KMS-11 (cell line): ENCODE measurements around the gene BTN1A1.

Experiments used
- H2AFZ ChIP-seq: fragments of 200-600 bp; sonication (generic); 2 replicates; pipeline ENCODE4 v1.6.1; 2016; ENCODE audit warnings: antibody characterized with exemption, mixed run types, low read depth
- H3K27ac ChIP-seq: fragments of 200-600 bp; sonication (generic); 2 replicates; pipeline ENCODE4 v1.6.1; 2016; ENCODE audit warnings: mild to moderate bottlenecking, mixed run types
- H3K27me3 ChIP-seq: fragments of 200-600 bp; sonication (generic); 2 replicates; pipeline ENCODE4 v1.6.1; 2017; ENCODE audit warnings: mild to moderate bottlenecking, low read depth, mixed run types, moderate library complexity; ENCODE audit not compliant: insufficient read depth
- H3K36me3 ChIP-seq: fragments of 200-600 bp; sonication (generic); 2 replicates; pipeline ENCODE4 v1.6.1; 2017; ENCODE audit warnings: mild to moderate bottlenecking, mixed run types; ENCODE audit not compliant: insufficient read depth
- H3K4me1 ChIP-seq: fragments of 200-600 bp; sonication (generic); 2 replicates; pipeline ENCODE4 v1.6.1; 2016; ENCODE audit warnings: mild to moderate bottlenecking, low read depth, mixed run types; ENCODE audit not compliant: poor library complexity, severe bottlenecking
- H3K4me2 ChIP-seq: fragments of 200-600 bp; sonication (generic); 2 replicates; pipeline ENCODE4 v1.7.0; 2016; ENCODE audit warnings: mild to moderate bottlenecking, mixed run types
- H3K4me3 ChIP-seq: fragments of 200-600 bp; sonication (generic); IDR thresholded peaks from 2 replicates; pipeline ENCODE4 v1.6.1; 2017; ENCODE audit warnings: low read depth, low read length, mixed read lengths; ENCODE audit not compliant: insufficient read depth
- H3K79me2 ChIP-seq: fragments of 200-600 bp; sonication (generic); 2 replicates; pipeline ENCODE4 v1.6.1; 2016; ENCODE audit warnings: low read depth, mixed run types; ENCODE audit not compliant: insufficient read depth
- H3K9ac ChIP-seq: fragments of 200-600 bp; sonication (generic); 2 replicates; pipeline ENCODE4 v1.6.1; 2016; ENCODE audit warnings: mild to moderate bottlenecking, mixed run types
- H4K20me1 ChIP-seq: fragments of 200-600 bp; sonication (generic); 2 replicates; pipeline ENCODE4 v1.6.1; 2016; ENCODE audit warnings: mild to moderate bottlenecking, mixed run types; ENCODE audit not compliant: insufficient read depth
- CTCF ChIP-seq: fragments of 200-600 bp; sonication (generic); conservative IDR thresholded peaks from 2 replicates; pipeline ENCODE4 v1.6.1; 2017; ENCODE audit warnings: low read depth, mild to moderate bottlenecking, antibody characterized with exemption, low read length, moderate library complexity, mixed read lengths

Gene BTN1A1

GRCh38 chr6:26524722-26525370, 24.7 kb downstream of the BTN1A1 start:
- TF ChIP-seq CTCF = no peak
- Histone ChIP-seq H4K20me1 (no peaks in the 10 kb centered on the region), H3K27me3 (no peaks in the 10 kb centered on the region), H3K4me1 (peaks cover 7% of the 10 kb centered on the region), H3K4me3 (no peak overlapping the region), H2AFZ (no peak overlapping the region), H3K36me3 (no peaks in the 10 kb centered on the region), H3K27ac (no peak overlapping the region), H3K4me2 (no peak overlapping the region), H3K9ac (no peak overlapping the region), H3K79me2 (no peaks in the 10 kb centered on the region)

- Histone ChIP-seq H3K4me2 (no peak overlapping the region), H4K20me1 (no peaks in the 10 kb centered on the region), H3K9ac (no peak overlapping the region), H3K79me2 (no peaks in the 10 kb centered on the region), H3K27me3 (no peaks in the 10 kb centered on the region), H3K27ac (no peak overlapping the region), H3K36me3 (no peaks in the 10 kb centered on the region), H3K4me1 (no peaks in the 10 kb centered on the region), H2AFZ (no peak overlapping the region), H3K4me3 (no peak overlapping the region)
- TF ChIP-seq CTCF = no peak
These were observed 25.7 kb downstream of the BTN1A1 start for GRCh38 chr6:26525838-26526237.

- no peak overlapping the region for H3K4me2 ChIP-seq
- H2AFZ ChIP-seq = no peak overlapping the region
- peaks cover 3% of the 10 kb centered on the region for H3K4me1 ChIP-seq
- no peaks in the 10 kb centered on the region for H3K27me3 ChIP-seq
- TF ChIP-seq CTCF = no peak
- H3K4me3 ChIP-seq = no peak overlapping the region
- H3K36me3 ChIP-seq = no peaks in the 10 kb centered on the region
- H3K9ac ChIP-seq = no peak overlapping the region
- H4K20me1 ChIP-seq = no peaks in the 10 kb centered on the region
- no peak overlapping the region for H3K27ac ChIP-seq
- no peaks in the 10 kb centered on the region for H3K79me2 ChIP-seq
These were observed 26.8 kb downstream of the BTN1A1 start for GRCh38 chr6:26526928-26527327.

GRCh38 chr6:26530203-26530602, 30.1 kb downstream of the BTN1A1 start:
- Histone ChIP-seq H3K4me2 (no peak overlapping the region), H3K79me2 (no peaks in the 10 kb centered on the region), H3K4me3 (no peak overlapping the region), H3K27ac (no peak overlapping the region), H4K20me1 (no peaks in the 10 kb centered on the region), H3K9ac (no peak overlapping the region), H2AFZ (no peak overlapping the region), H3K4me1 (peaks cover 28% of the 10 kb centered on the region), H3K27me3 (no peaks in the 10 kb centered on the region), H3K36me3 (no peaks in the 10 kb centered on the region)
- no peak for TF ChIP-seq CTCF
